ACC112 (cell line): ENCODE data around the gene SHANK3.

Experiments used
- H2AFZ ChIP-seq: fragments of 200-600 bp; sonication (generic); one replicate; pipeline ENCODE4 v1.6.0; 2017; ENCODE audit warnings: antibody characterized with exemption, low read length; ENCODE audit not compliant: unreplicated experiment
- H3K27ac ChIP-seq: fragments of 200-600 bp; sonication (generic); 2 replicates; pipeline ENCODE4 v1.5.1; 2014; ENCODE audit warnings: low read depth, mild to moderate bottlenecking, antibody characterized with exemption, low read length, moderate library complexity
- H3K27me3 ChIP-seq: fragments of 200-600 bp; sonication (generic); 2 replicates; pipeline ENCODE4 v1.6.1; 2014; ENCODE audit warnings: mild to moderate bottlenecking, antibody characterized with exemption, low read length, moderate library complexity, mixed read lengths; ENCODE audit not compliant: insufficient read depth
- H3K36me3 ChIP-seq: fragments of 200-600 bp; sonication (generic); 2 replicates; pipeline ENCODE4 v1.6.1; 2016; ENCODE audit warnings: mild to moderate bottlenecking, antibody characterized with exemption, low read length, moderate library complexity, mixed read lengths; ENCODE audit not compliant: insufficient read depth
- H3K4me1 ChIP-seq: fragments of 200-600 bp; sonication (generic); one replicate; pipeline ENCODE4 v1.6.1; 2016; ENCODE audit warnings: low read length, mixed read lengths; ENCODE audit not compliant: insufficient read depth, unreplicated experiment, control insufficient read depth
- H3K4me3 ChIP-seq: fragments of 200-600 bp; sonication (generic); 2 replicates; pipeline ENCODE4 v1.5.1; 2014; ENCODE audit warnings: mild to moderate bottlenecking, low read depth, low read length
- H3K79me2 ChIP-seq: fragments of 200-600 bp; sonication (generic); one replicate; pipeline ENCODE4 v1.6.0; 2016; ENCODE audit warnings: low read length; ENCODE audit not compliant: control insufficient read depth, unreplicated experiment, insufficient read depth

SHANK3 gene

DNA sequence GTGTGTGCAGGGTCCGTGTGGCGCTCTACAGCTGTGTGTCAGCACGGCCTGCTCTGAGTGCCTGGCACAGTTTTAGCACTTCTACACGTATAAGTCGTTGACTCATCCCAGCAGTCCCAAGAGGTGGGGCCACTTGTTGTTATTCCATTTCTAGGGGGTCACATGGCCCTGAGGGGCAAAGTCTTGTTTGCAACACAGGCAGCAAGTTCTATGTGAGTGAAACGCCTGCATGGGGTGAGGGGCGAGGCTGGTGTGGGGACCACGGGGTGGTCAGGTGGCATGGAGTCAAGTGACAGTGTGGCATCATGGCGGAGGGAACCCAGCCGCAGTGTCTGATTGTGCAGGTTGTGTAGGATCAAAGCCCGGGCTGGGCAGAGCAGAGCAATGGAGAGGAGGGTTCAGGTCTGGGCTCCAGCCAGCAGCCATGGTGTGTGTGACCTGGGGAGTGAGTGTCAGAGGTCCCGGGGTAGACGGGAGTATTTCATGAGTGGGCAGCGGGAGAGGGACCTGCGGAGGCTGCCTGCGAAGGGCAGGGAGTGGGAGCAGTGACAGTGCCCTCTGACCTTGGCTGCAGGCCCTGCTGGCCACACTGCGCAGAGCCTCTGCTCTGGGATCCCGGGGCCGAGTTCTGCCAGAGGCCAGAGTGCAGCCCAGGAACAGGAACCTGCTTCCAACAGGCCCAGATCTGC, 27.9 kb downstream of the SHANK3 start:
- H2AFZ ChIP-seq, result no peak overlapping the region
- no peak overlapping the region for H3K4me3 ChIP-seq
- H3K36me3 ChIP-seq, result no peaks in the 10 kb centered on the region

DNA sequence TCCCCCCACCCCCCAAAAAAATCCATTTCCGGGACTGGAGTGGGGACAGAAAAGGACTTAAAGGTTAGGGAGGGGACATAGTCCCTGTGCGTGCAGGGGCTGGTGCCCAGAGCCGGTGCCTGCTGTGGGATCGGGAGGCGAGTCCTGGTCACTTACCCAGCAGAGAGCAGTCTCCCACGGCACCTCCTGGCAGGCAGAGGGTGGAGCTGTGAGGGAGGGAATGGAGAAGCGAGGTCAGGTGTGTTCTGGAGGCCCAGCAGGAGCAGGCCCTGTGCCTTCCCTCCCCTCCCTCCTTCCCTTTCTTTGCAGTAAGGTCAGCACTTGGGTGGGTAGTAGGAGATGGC, 28.4 kb downstream of the SHANK3 start:
- peaks cover 3% of the 10 kb centered on the region for H3K4me1 ChIP-seq
- H3K36me3 ChIP-seq, result no peaks in the 10 kb centered on the region
- no peak overlapping the region for H2AFZ ChIP-seq
- no peak overlapping the region for H3K4me3 ChIP-seq
- H3K79me2 ChIP-seq, result no peaks in the 10 kb centered on the region
- no peak overlapping the region for H3K27ac ChIP-seq
- H3K27me3 ChIP-seq, result no peaks in the 10 kb centered on the region

More for the DNA sequence above, 27.9 kb downstream of the SHANK3 start:
- Histone ChIP-seq H3K27me3 (no peaks in the 10 kb centered on the region), H3K4me1 (peaks cover 3% of the 10 kb centered on the region), H3K79me2 (no peaks in the 10 kb centered on the region), H3K27ac (no peak overlapping the region)

DNA sequence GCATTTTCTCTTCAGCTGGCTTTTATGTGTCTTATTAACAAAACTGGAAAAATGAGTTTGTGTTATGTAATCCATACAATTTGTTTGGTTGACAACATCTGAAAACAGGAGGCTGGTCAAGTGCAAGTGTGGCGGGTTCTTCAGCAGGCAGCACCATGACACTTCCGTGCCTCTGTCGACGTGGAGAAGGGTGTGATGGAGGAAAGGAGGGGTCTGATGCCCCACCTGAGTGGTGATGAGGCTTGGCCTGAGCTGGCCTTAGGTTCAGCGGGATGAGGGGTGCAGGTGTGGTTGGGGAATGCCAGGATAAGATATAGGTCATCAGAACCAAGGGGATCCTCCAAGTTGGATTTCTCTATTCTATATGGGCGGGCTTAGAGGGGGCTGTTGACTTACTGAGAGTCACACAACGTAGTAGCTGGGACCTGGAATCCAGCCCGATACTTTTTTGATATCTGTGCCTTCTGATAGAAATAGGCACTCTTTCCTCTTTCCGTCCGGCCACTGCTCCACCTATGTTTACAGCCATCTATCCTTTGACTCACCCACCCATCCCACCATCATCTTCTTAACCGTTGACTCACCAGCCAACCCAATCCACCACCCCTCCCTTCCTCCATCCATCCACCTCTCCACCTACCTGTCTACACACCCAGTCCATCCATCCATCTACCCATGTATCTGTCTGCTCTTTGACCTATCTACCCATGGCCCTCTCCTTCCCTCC, 29.0 kb downstream of the SHANK3 start:
- H3K79me2 ChIP-seq, result no peaks in the 10 kb centered on the region
- H3K4me1 ChIP-seq, result peaks cover 3% of the 10 kb centered on the region
- no peak overlapping the region for H3K27ac ChIP-seq
- no peak overlapping the region for H3K4me3 ChIP-seq
- no peaks in the 10 kb centered on the region for H3K27me3 ChIP-seq
- no peaks in the 10 kb centered on the region for H3K36me3 ChIP-seq
- H2AFZ ChIP-seq, result no peak overlapping the region

DNA sequence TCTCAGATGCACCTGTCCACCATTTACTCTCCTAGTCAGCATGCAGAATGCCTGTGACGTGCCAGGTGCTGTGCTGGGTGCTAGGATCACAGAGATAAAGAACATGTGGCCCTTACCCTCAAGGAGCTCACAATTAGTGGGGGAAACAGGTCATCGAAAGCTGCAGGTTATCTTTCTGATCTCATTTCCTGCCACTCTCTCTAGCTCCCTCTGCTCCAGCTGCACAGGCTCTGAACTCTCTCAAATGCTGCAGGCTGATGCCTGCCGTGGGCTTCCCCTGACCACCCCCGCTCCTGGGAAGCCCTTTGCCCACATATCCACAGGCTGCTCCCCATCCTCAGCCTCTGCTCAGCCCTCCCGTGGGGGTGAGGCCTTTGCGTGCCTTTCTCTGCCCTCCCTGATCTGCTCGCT, 29.6 kb downstream of the SHANK3 start:
- no peaks in the 10 kb centered on the region for H3K27me3 ChIP-seq
- no peaks in the 10 kb centered on the region for H3K36me3 ChIP-seq
- no peaks in the 10 kb centered on the region for H3K79me2 ChIP-seq
- H3K4me1 ChIP-seq, result peaks cover 3% of the 10 kb centered on the region
- H3K4me3 ChIP-seq, result no peak overlapping the region
- no peak overlapping the region for H2AFZ ChIP-seq
- no peak overlapping the region for H3K27ac ChIP-seq

DNA sequence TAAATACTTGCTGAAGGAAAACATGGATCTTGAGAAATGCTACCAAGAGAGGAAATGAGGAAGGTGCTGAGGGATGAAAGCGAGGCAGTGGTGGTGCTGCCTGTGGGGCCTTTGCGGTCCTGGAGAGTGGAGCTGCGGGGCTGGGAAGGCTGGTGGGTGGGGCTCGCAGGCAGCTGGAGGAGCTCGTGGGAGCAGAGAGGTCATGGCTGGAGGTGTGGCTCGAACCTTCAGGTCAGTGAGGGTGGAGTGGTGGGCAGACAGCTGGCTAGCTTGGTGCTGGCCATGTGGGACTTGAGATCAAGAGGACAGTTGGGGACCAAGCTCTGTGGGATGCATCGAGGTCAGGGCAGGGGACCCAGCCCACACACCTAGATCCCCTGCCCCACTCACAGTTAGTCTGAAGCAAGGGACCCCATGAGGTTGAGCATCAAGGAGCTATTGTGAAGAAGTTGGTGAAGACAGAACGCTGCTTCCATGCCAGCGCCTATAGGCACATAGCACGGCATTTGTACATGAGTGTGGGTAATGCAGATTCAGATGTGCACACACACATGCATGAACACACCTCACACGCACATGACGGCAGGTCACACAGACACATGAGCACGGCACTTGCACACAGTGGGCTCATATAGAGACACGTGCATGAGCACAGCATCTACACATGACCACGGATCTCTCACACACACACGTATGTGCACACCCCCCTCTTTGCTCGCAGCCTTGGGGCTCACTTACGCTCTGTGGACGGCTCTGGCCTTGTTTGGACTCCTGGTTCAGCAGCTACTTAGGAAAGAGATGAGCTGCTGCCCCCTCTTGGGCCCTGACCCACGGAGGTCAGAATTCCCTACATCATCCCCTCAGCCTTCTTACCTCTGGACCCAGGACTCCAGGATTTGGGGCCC, 30.4 kb downstream of the SHANK3 start:
- H3K4me1 ChIP-seq, result peaks cover 3% of the 10 kb centered on the region
- no peak overlapping the region for H2AFZ ChIP-seq

DNA sequence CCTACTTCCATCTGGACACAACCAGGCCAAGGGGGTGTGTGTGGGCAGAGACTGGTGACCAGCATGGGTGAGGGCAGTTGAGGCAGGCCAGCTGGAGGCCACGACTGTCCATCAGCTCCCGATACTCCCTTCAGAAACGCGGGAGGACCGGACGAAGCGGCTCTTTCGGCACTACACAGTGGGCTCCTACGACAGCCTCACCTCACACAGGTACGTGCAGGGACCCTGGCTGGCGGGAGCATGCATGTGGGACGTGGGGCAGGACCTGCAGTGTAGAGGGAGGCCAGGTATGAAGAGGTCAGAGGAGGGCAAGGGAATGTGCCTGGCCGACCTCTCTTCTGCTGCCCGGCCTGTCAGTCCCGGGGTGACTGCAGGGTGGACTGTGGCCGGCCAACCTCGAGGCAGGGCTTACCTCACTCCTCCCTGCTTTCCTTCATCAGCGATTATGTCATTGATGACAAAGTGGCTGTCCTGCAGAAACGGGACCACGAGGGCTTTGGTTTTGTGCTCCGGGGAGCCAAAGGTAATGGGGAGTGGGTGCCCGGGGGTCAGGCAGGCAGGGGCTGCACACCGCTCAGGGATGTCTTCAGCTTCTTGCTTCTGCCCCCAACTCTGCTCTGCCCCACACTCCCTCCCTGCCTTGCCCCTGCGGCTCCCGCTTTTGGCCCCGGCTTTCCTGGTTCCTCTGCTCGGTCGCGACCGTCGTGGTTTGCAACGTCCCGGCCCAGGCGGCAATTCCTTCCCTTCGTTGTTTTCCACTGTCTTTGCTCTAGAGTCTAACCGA, 31.3 kb downstream of the SHANK3 start:
- Histone ChIP-seq H3K27ac (no peak overlapping the region), H3K4me1 (peaks cover 3% of the 10 kb centered on the region), H3K36me3 (no peaks in the 10 kb centered on the region), H3K79me2 (no peaks in the 10 kb centered on the region), H3K4me3 (no peak overlapping the region), H3K27me3 (no peaks in the 10 kb centered on the region), H2AFZ (no peak overlapping the region)

More for the DNA sequence above, 30.4 kb downstream of the SHANK3 start:
- Histone ChIP-seq H3K27ac (no peak overlapping the region), H3K4me3 (no peak overlapping the region), H3K36me3 (no peaks in the 10 kb centered on the region), H3K27me3 (no peaks in the 10 kb centered on the region), H3K79me2 (no peaks in the 10 kb centered on the region)

DNA sequence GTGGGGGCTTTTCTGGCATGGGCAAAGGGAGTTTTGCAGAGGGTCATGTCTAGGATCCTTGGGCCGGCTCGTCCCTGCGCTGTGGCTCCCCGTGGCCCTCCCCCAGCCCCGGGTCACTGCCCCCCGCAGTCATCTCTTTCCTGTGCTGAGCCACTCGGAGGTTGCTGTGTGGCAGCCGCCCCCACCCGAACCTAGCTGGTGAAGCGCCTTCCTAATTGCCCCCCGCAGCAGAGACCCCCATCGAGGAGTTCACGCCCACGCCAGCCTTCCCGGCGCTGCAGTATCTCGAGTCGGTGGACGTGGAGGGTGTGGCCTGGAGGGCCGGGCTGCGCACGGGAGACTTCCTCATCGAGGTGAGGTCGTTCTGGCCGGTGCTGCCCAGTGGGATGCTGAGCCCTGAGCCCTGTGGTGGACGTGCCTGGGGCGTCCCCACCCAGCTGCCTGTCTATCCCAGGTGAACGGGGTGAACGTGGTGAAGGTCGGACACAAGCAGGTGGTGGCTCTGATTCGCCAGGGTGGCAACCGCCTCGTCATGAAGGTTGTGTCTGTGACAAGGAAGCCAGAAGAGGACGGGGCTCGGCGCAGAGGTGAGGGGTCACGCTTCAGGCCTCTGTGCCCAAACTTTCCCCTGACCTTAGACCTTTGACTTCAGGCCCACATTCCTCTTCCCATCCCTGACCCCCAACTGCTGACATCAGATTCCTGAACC, 32.0 kb downstream of the SHANK3 start:
- no peak overlapping the region for H3K27ac ChIP-seq
- H3K79me2 ChIP-seq, result no peaks in the 10 kb centered on the region
- H3K27me3 ChIP-seq, result no peaks in the 10 kb centered on the region
- no peak overlapping the region for H2AFZ ChIP-seq
- no peaks in the 10 kb centered on the region for H3K36me3 ChIP-seq
- H3K4me1 ChIP-seq, result peaks cover 3% of the 10 kb centered on the region
- no peak overlapping the region for H3K4me3 ChIP-seq

DNA sequence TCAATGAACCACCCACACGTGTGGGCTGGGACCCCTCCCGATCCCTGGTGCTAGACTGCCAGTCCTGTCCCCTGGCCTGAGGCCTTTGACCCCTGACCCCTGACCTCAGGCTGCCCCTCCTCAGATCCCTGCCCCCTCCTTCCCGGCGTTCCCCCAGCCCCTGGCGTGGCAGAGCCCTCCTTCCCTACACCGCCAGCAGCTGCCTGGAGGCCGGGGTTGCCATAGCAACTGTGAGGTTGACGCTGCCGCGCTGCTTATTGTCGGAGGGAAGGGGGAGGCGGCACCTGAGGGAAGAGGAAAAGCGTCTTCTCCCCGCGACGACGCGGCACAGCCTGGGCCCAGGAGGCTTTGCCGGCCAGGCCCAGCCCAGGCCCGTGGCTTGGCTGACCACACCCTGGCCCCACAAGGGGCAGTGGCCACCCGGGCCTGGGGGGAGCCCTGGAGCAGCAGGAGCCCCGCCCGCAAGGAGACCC, 32.6 kb downstream of the SHANK3 start:
- Histone ChIP-seq H2AFZ (no peak overlapping the region), H3K27ac (no peak overlapping the region), H3K27me3 (no peaks in the 10 kb centered on the region), H3K36me3 (no peaks in the 10 kb centered on the region), H3K79me2 (no peaks in the 10 kb centered on the region), H3K4me3 (no peak overlapping the region), H3K4me1 (no peaks in the 10 kb centered on the region)

DNA sequence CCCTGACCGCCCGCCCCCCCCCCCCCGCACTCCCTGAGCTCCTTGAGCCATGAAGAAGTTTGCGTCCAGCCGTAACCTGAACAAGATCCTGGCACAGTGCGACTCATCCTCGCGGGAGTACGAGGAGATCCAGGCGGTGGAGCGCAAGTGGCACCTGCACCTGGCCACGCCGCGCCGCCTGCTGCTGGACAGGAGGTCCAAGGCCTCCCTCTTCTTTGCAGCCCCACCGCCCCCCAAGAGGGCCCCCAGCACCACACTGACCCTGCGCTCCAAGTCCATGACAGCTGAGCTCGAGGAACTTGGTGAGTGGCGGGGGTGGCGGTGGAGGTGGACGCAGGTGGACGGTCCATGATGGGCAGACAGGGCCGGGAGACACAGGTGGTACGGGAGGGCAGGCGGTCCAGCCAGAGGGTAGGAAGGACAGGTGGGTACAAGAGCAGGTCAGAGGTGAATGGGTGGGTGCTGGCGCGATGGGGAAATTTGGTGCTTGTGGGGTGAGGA, 33.3 kb downstream of the SHANK3 start:
- Histone ChIP-seq H3K4me3 (no peak overlapping the region), H2AFZ (no peak overlapping the region), H3K36me3 (no peaks in the 10 kb centered on the region), H3K27ac (no peak overlapping the region), H3K79me2 (no peaks in the 10 kb centered on the region), H3K27me3 (no peaks in the 10 kb centered on the region), H3K4me1 (peaks cover 1% of the 10 kb centered on the region)
